ENCODE data around the gene PPP1R14C.
"Not testable (repeated sequence)": the region's sequence is repeated elsewhere in the genome, so short reads cannot be mapped to it uniquely, and the experiment has no call there.

The PPP1R14C gene
- 0 to 0.11 (median 0) reads per million in 3 experiments for total RNA-seq

- no peak for DNase-seq
Observed at GRCh38 chr6:150142670-150143515, at the start of gene PPP1R14C. TSS of gene PPP1R14C (plus strand) at chr6:150143044. CDS start at chr6:150143193, 149 bp downstream.

- no peak for DNase-seq
Observed at GRCh38 chr6:150093397-150093796, 49.4 kb upstream of the PPP1R14C start.

GRCh38 chr6:150098155-150098554, 44.7 kb upstream of the PPP1R14C start:
- DNase-seq, result no peak

GRCh38 chr6:150099546-150099945, 43.3 kb upstream of the PPP1R14C start:
- no peak for DNase-seq

- no peak for DNase-seq
Observed at GRCh38 chr6:150099953-150100352, 42.9 kb upstream of the PPP1R14C start.

GRCh38 chr6:150100745-150101144, 42.1 kb upstream of the PPP1R14C start:
- DNase-seq, result no peak

GRCh38 chr6:150102750-150103270, 40.0 kb upstream of the PPP1R14C start:
- DNase-seq, result no peak

- no peak for DNase-seq
Observed at GRCh38 chr6:150112233-150112632, 30.6 kb upstream of the PPP1R14C start.

GRCh38 chr6:150115769-150116168, 27.1 kb upstream of the PPP1R14C start:
- DNase-seq, result no peak

GRCh38 chr6:150116200-150116800, 26.5 kb upstream of the PPP1R14C start:
- DNase-seq, result no peak

GRCh38 chr6:150118203-150118602, 24.6 kb upstream of the PPP1R14C start:
- no peak for DNase-seq

GRCh38 chr6:150118627-150119026, 24.2 kb upstream of the PPP1R14C start:
- no peak for DNase-seq

GRCh38 chr6:150119173-150119572, 23.7 kb upstream of the PPP1R14C start:
- no peak for DNase-seq

GRCh38 chr6:150123645-150124044, 19.2 kb upstream of the PPP1R14C start:
- no peak for DNase-seq

- no peak for DNase-seq
Observed at GRCh38 chr6:150124235-150124634, 18.6 kb upstream of the PPP1R14C start.

GRCh38 chr6:150126641-150127291, 16.1 kb upstream of the PPP1R14C start:
- no peak for DNase-seq

GRCh38 chr6:150128425-150128824, 14.4 kb upstream of the PPP1R14C start:
- DNase-seq, result no peak

- DNase-seq, result no peak
Observed at GRCh38 chr6:150129616-150130505, 13.0 kb upstream of the PPP1R14C start.

GRCh38 chr6:150133686-150134085, 9.2 kb upstream of the PPP1R14C start:
- no peak for DNase-seq

GRCh38 chr6:150134280-150134920, 8.4 kb upstream of the PPP1R14C start:
- no peak for DNase-seq

GRCh38 chr6:150137711-150138110, 5.1 kb upstream of the PPP1R14C start:
- not testable (repeated sequence) for DNase-seq

- DNase-seq, result no peak
Observed at GRCh38 chr6:150138638-150139037, 4.2 kb upstream of the PPP1R14C start.
